Measurements from ENCODE around the gene DDX46. TPM values are rescaled to one million over a fixed set of nuclear protein-coding genes. Genes with fewer than 3 reads are reported as not detected.

Gene DDX46
- total and polyA plus RNA-seq, 2 experiments from 2014 or later: 16.9 to 19.6 TPM

DNA sequence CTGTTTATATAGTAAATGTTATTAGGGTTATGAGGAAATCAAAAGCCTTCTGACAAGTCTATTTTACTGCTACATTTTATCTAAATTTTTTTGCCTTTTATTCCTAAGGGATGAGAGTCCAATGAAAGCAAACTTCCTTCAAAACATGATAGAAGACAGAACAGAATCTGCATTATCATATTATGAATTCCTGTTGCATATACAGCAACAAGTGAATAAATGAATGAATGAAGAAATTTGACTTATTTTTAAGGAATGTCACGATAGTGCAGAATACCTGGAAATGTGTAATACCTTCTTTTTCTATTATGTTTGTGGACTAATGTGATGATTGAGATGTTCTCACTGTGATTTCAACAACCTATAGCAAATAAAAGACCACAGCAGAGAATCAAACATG, 33.7 kb upstream of the DDX46 start:
- 67 to 73% methylated on average over 1 of the region's 1 CpG for WGBS, 2 experiments (ENCODE audit: low coverage in 1 of 2, low lambda C conversion rate in 2 of 2, missing lambda C conversion rate in 2 of 2)
- Histone ChIP-seq H3K4me2 (ENCODE audit: unreplicated experiment) (no peak overlapping the region), H3K4me1 (ENCODE audit: insufficient read depth) (no peaks in the 10 kb centered on the region), H3K4me3 (no peak overlapping the region), H3K79me2 (ENCODE audit: insufficient read depth) (no peaks in the 10 kb centered on the region), H4K20me1 (ENCODE audit: insufficient read depth) (no peaks in the 10 kb centered on the region), H3K9me3 (ENCODE audit: low read depth) (no peaks in the 10 kb centered on the region), H3F3A (ENCODE audit: insufficient read depth) (peaks cover 22% of the 10 kb centered on the region), H3K9me2 (ENCODE audit: insufficient read depth) (no peaks in the 10 kb centered on the region), H2AFZ (no peak overlapping the region), H3K27ac (no peak overlapping the region), H3K36me3 (ENCODE audit: low read depth) (peaks cover 67% of the 10 kb centered on the region), H3K9ac (no peak overlapping the region), H3K27me3 (replicated peaks; ENCODE audit: insufficient read depth) (no peaks in the 10 kb centered on the region)
- DNase-seq: no peak
- TF ChIP-seq EZH2phosphoT487 (IDR thresholded peaks at IDR 0.05; ENCODE audit: insufficient read depth, low read depth) (no peak), EZH2 (IDR thresholded peaks at IDR 0.05; ENCODE audit: insufficient read depth, poor library complexity, severe bottlenecking) (no peak)
- in situ Hi-C loops (cut with MboI): no loop called here

DNA sequence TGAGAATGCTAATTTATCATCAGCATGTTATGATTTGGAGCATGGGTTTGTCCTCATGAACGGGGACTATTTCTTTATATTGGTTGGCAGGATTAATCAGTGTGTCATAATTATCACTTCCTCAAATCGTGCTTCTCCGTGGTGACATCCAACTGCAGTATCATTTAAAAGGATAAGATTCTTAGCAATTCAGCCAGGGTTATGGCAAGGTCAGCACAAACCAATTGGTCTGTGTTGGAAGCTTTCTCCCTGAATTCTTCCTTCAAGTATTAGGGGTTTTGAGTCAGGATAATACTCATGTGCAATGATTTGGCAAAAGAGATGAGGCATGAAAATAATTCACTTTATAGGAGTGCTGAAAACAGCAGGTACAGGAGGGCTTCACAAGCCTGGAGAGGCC, 25.8 kb upstream of the DDX46 start:
- Histone ChIP-seq H3K79me2 (ENCODE audit: insufficient read depth) (no peaks in the 10 kb centered on the region), H3K36me3 (ENCODE audit: low read depth) (no peaks in the 10 kb centered on the region), H3K9me3 (ENCODE audit: low read depth) (no peaks in the 10 kb centered on the region), H3K4me1 (ENCODE audit: insufficient read depth) (no peaks in the 10 kb centered on the region), H3K4me2 (ENCODE audit: unreplicated experiment) (no peak overlapping the region), H4K20me1 (ENCODE audit: insufficient read depth) (no peaks in the 10 kb centered on the region), H3K4me3 (no peak overlapping the region), H3K9ac (no peak overlapping the region), H3K27ac (no peak overlapping the region), H3F3A (ENCODE audit: insufficient read depth) (peaks cover 12% of the 10 kb centered on the region; the same call in 1 of the 2 replicates), H3K27me3 (replicated peaks; ENCODE audit: insufficient read depth) (no peaks in the 10 kb centered on the region), H3K9me2 (ENCODE audit: insufficient read depth) (no peaks in the 10 kb centered on the region), H2AFZ (no peak overlapping the region)
- in situ Hi-C loops (cut with MboI): no loop called here
- DNase-seq: no peak
- WGBS, 2 experiments (ENCODE audit: low coverage in 1 of 2, low lambda C conversion rate in 2 of 2, missing lambda C conversion rate in 2 of 2): 37 to 43% methylated on average over 3 of the region's 3 CpGs
- TF ChIP-seq EZH2 (IDR thresholded peaks at IDR 0.05; ENCODE audit: insufficient read depth, poor library complexity, severe bottlenecking) (no peak), EZH2phosphoT487 (IDR thresholded peaks at IDR 0.05; ENCODE audit: insufficient read depth, low read depth) (no peak)

DNA sequence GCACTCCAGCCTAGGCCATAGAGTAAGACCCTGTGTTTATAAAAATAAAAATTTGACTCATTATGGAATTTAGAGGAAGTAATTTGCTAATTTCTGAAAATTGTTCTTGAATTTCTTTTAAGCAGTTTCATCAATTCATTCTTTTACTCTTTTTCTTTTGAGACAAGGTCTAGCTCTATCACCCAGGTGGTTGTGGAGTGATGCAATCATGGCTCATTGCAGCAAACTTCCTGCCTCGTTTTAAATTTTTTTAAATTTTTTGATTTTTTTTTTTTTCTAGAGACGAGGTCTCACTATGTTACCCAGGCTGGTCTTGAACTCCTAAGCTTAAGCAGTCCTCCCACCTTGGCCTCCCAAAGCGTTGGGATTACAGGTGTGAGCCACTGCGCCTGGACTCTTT, 23.3 kb upstream of the DDX46 start:
- no peak for DNase-seq
- no peak overlapping the region for H3K4me2 ChIP-seq (ENCODE audit: unreplicated experiment)
- no peaks in the 10 kb centered on the region for H3K36me3 ChIP-seq (ENCODE audit: low read depth)
- peaks cover 18% of the 10 kb centered on the region for H3K79me2 ChIP-seq (ENCODE audit: insufficient read depth)
- no peak overlapping the region for H2AFZ ChIP-seq
- in situ Hi-C loops (cut with MboI): no loop called here
- no peak overlapping the region for H3K9ac ChIP-seq
- no peaks in the 10 kb centered on the region for H3K9me3 ChIP-seq (ENCODE audit: low read depth)
- no peaks in the 10 kb centered on the region for H3K27me3 ChIP-seq (replicated peaks; ENCODE audit: insufficient read depth)
- no peaks in the 10 kb centered on the region for H4K20me1 ChIP-seq (ENCODE audit: insufficient read depth)
- H3F3A ChIP-seq (ENCODE audit: insufficient read depth): peaks cover 12% of the 10 kb centered on the region; the same call in 1 of the 2 replicates
- H3K4me3 ChIP-seq: no peak overlapping the region
- TF ChIP-seq EZH2phosphoT487 (IDR thresholded peaks at IDR 0.05; ENCODE audit: insufficient read depth, low read depth) (no peak), EZH2 (IDR thresholded peaks at IDR 0.05; ENCODE audit: insufficient read depth, poor library complexity, severe bottlenecking) (no peak)
- WGBS, 2 experiments (ENCODE audit: low coverage in 1 of 2, low lambda C conversion rate in 2 of 2, missing lambda C conversion rate in 2 of 2): 54 to 56% methylated on average over 4 of the region's 4 CpGs
- no peak overlapping the region for H3K27ac ChIP-seq
- H3K4me1 ChIP-seq (ENCODE audit: insufficient read depth): peaks cover 9% of the 10 kb centered on the region
- no peaks in the 10 kb centered on the region for H3K9me2 ChIP-seq (ENCODE audit: insufficient read depth)

DNA sequence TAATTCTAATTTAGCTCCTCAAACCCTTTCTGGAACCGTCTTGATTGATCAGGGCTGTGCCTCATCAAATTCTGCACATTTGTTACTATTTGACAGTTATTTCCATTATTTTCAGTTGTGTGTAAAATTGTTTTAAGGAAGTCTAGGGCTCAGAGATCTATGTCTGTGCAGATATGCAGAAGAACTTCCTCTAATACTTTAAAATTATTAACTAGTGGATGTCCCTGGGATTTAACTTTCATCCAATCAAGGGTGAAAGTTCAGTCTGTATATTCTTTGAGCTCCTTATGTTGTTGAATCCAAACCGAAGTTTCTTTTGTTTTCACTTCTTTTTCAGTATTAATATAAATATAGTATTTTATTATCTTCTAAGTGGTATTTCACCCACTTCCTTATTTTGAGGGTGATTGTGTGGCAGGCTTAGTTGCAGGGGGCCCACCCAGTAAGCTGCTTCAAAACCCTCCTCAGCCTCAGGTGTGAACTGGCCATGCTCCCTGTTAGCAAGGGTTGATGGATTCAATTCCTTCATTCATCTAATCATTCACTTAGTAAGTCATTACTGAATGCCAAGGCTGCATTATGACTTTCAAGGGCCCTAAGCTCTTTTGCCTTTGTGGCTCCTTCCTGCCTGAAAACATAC, 22.3 kb upstream of the DDX46 start:
- peaks cover 11% of the 10 kb centered on the region for H3K4me1 ChIP-seq (ENCODE audit: insufficient read depth)
- no peak overlapping the region for H3K4me2 ChIP-seq (ENCODE audit: unreplicated experiment)
- in situ Hi-C loops (cut with MboI): no loop called here
- H3K27me3 ChIP-seq (replicated peaks; ENCODE audit: insufficient read depth): no peaks in the 10 kb centered on the region
- H3K9ac ChIP-seq: no peak overlapping the region
- no peak overlapping the region for H3K4me3 ChIP-seq
- peaks cover 28% of the 10 kb centered on the region for H3K79me2 ChIP-seq (ENCODE audit: insufficient read depth)
- H3K9me3 ChIP-seq (ENCODE audit: low read depth): no peaks in the 10 kb centered on the region
- no peaks in the 10 kb centered on the region for H3K9me2 ChIP-seq (ENCODE audit: insufficient read depth)
- no peaks in the 10 kb centered on the region for H4K20me1 ChIP-seq (ENCODE audit: insufficient read depth)
- no peak overlapping the region for H2AFZ ChIP-seq
- WGBS, 2 experiments (ENCODE audit: low coverage in 1 of 2, low lambda C conversion rate in 2 of 2, missing lambda C conversion rate in 2 of 2): 78 to 79% methylated on average over 2 of the region's 2 CpGs
- DNase-seq: no peak
- no peak for TF ChIP-seq EZH2 (IDR thresholded peaks at IDR 0.05; ENCODE audit: insufficient read depth, poor library complexity, severe bottlenecking)
- no peak for TF ChIP-seq EZH2phosphoT487 (IDR thresholded peaks at IDR 0.05; ENCODE audit: insufficient read depth, low read depth)
- peaks cover 7% of the 10 kb centered on the region; the same call in 1 of the 2 replicates for H3F3A ChIP-seq (ENCODE audit: insufficient read depth)
- no peak overlapping the region for H3K27ac ChIP-seq
- H3K36me3 ChIP-seq (ENCODE audit: low read depth): 0 out of 2 replicates have a peak, but pooled peaks cover 4% of the 10 kb centered on the region
